CD14-positive monocyte (primary cell): Measurements from ENCODE around the gene SGCA. TPM values are rescaled to one million over a fixed set of nuclear protein-coding genes. Genes with fewer than 3 reads are reported as not detected.

Source experiments
- DNase-seq, 3 donors: peaks; one replicate each; pipeline ENCODE4 v3.0.0-alpha.2; 2011 to 2022
- H2AFZ ChIP-seq: 2 replicates; pipeline ENCODE4 v1.6.0; 2012; ENCODE audit warnings: mild to moderate bottlenecking, low read depth, low read length, inconsistent platforms; ENCODE audit not compliant: insufficient read depth, poor library complexity, severe bottlenecking
- H3K27ac ChIP-seq, 2 donors: 1 replicate in 1 of 2; 2 replicates in 1 of 2; pipeline ENCODE4 v1.5.1; 2012 to 2013; ENCODE audit warnings: low read length in 2 of 2, control low read depth in 1 of 2, inconsistent platforms in 1 of 2, low read depth in 1 of 2, mild to moderate bottlenecking in 1 of 2
- H3K27me3 ChIP-seq, 2 donors: one replicate each; pipeline versions ENCODE4 v1.6.0 to v1.6.1; 2011 to 2013; ENCODE audit warnings: low read length in 2 of 2; ENCODE audit not compliant: control insufficient read depth in 2 of 2, insufficient read depth in 2 of 2
- H3K36me3 ChIP-seq, 2 donors: replicated peaks in 1 of 2; 1 replicate in 1 of 2; 2 replicates in 1 of 2; pipeline versions ENCODE4 v1.5.1 to v1.6.1; 2012 to 2013; ENCODE audit warnings: low read length in 2 of 2, control low read depth in 1 of 2, inconsistent platforms in 1 of 2, mild to moderate bottlenecking in 1 of 2; ENCODE audit not compliant: insufficient read depth in 2 of 2, control insufficient read depth in 1 of 2
- H3K4me1 ChIP-seq, 2 donors: 1 replicate in 1 of 2; 2 replicates in 1 of 2; pipeline versions ENCODE4 v1.5.1 to v1.6.1; 2012 to 2013; ENCODE audit warnings: low read length in 2 of 2, control low read depth in 1 of 2, inconsistent platforms in 1 of 2, mild to moderate bottlenecking in 1 of 2, moderate library complexity in 1 of 2; ENCODE audit not compliant: insufficient read depth in 2 of 2, control insufficient read depth in 1 of 2
- H3K4me2 ChIP-seq: replicated peaks from 2 replicates; pipeline ENCODE3; 2012; ENCODE audit warnings: low read length, moderate library complexity, mild to moderate bottlenecking; ENCODE audit not compliant: poor library complexity, severe bottlenecking; ENCODE audit errors: extremely low read depth
- H3K4me3 ChIP-seq, 3 experiments: fragments of 200-600 bp in 1 of 3; sonication (generic) in 1 of 3; replicated peaks in 1 of 3; 1 replicate in 2 of 3; 2 replicates in 1 of 3; pipeline ENCODE4 v1.5.1; 2011 to 2013; ENCODE audit warnings: low read length in 3 of 3, mild to moderate bottlenecking in 3 of 3, control low read depth in 2 of 3, low read depth in 2 of 3, inconsistent platforms in 1 of 3, moderate library complexity in 1 of 3
- H3K79me2 ChIP-seq: 2 replicates; pipeline ENCODE4 v1.6.0; 2012; ENCODE audit warnings: mild to moderate bottlenecking, control low read depth, inconsistent platforms, low read length, moderate library complexity; ENCODE audit not compliant: insufficient read depth
- H3K9ac ChIP-seq: 2 replicates; pipeline ENCODE4 v1.6.0; 2017; ENCODE audit warnings: low read length, mild to moderate bottlenecking; ENCODE audit not compliant: insufficient read depth, poor library complexity, severe bottlenecking
- H3K9me3 ChIP-seq, 2 donors: replicated peaks in 1 of 2; 1 replicate in 1 of 2; 2 replicates in 1 of 2; pipeline versions ENCODE4 v1.5.1 to v1.6.1; 2012 to 2013; ENCODE audit warnings: low read length in 2 of 2, control low read depth in 1 of 2; ENCODE audit not compliant: control insufficient read depth in 1 of 2, insufficient read depth in 1 of 2
- H4K20me1 ChIP-seq: 2 replicates; pipeline ENCODE4 v1.6.0; 2012; ENCODE audit warnings: mild to moderate bottlenecking, low read length, control low read depth, moderate library complexity; ENCODE audit not compliant: insufficient read depth
- H3K27ac Mint-ChIP-seq, 7 donors: one replicate each; pipeline ENCODE4 v1.8.0; 2020; ENCODE audit warnings: mild to moderate bottlenecking in 7 of 7, mixed read lengths in 7 of 7, moderate library complexity in 6 of 7, inconsistent platforms in 2 of 7
- H3K27me3 Mint-ChIP-seq, 3 donors: one replicate each; pipeline ENCODE4 v1.8.0; 2021 to 2022; ENCODE audit warnings: low read depth in 3 of 3, mild to moderate bottlenecking in 3 of 3, mixed read lengths in 3 of 3, moderate library complexity in 3 of 3, inconsistent platforms in 1 of 3
- H3K36me3 Mint-ChIP-seq, 2 donors: one replicate each; pipeline ENCODE4 v1.8.0; 2020; ENCODE audit warnings: mixed read lengths in 2 of 2, inconsistent platforms in 1 of 2, mild to moderate bottlenecking in 1 of 2
- H3K4me1 Mint-ChIP-seq: one replicate; pipeline ENCODE4 v1.8.0; 2020; ENCODE audit warnings: mild to moderate bottlenecking, mixed read lengths
- H3K4me3 Mint-ChIP-seq, 2 donors: one replicate each; pipeline ENCODE4 v1.8.0; 2020; ENCODE audit warnings: mild to moderate bottlenecking in 2 of 2, mixed read lengths in 2 of 2, moderate library complexity in 1 of 2
- H3K9me3 Mint-ChIP-seq, 7 donors: one replicate each; pipeline ENCODE4 v1.8.0; 2020 to 2022; ENCODE audit warnings: mixed read lengths in 7 of 7, mild to moderate bottlenecking in 6 of 7, moderate library complexity in 6 of 7, inconsistent platforms in 2 of 7
- WGBS: methylation state at CpG from one replicate; pipeline ENCODE4 v1.1.5; 2013; ENCODE audit warnings: missing lambda C conversion rate; ENCODE audit not compliant: insufficient coverage; 5-methylcytosine and 5-hydroxymethylcytosine counted together
- intact Hi-C, 2 donors: fragments of 100-400 bp; cut with micrococcal nuclease; formaldehyde crosslinking; loops; one replicate each; pipeline versions ENCODE4 v1.15.0 to v1.15.1; 2023
- polyA plus RNA-seq, 3 donors: library from polyadenylated mRNA; depleted of rRNA in 1 of 3; unstranded in 2 of 3; stranded (reverse) in 1 of 3; fragments of 300-500 nt in 2 of 3; fragments of >200 nt in 1 of 3; fragmentation: Illumina TruSeq in 2 of 3; gene quantifications; 1 replicate in 2 of 3; 2 replicates in 1 of 3; pipeline ENCODE4 v1.2.3, GENCODE V29; 2012 to 2021
- TF ChIP-seq, protein P1 (sequence below): fragments of 200-600 bp; IDR thresholded peaks from one replicate; pipeline ENCODE4 v1.8.0; 2022; ENCODE audit warnings: antibody characterized with exemption, mild to moderate bottlenecking

Gene SGCA
- polyA plus RNA-seq, 3 donors = 0.27 to 0.89 (median 0.53) TPM

DNA sequence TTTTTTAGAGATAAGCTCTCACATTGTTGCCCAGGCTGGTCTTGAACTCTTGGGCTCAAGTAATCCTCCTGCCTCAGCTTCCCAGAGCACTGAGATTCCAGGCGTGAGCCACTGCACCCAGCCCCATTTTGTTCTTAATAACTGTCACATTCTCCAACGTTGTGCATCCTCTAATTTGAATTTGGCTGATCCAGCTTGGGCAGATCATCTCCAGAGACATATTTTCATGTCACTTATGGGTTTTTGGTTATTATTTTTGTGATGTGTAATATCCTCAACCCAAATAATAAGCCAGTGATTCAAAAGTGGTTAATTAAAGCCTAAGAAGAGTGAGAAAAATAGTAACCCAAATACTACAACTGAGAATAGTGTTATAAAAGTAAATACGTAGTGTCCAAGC, 51.8 kb downstream of the SGCA start:
- no peak for DNase-seq
- H3K4me1 ChIP-seq = peaks cover 19 to 21% of the 10 kb centered on the region in 2 donors
- Mint-ChIP-seq H3K4me1 (peaks cover 26% of the 10 kb centered on the region), H3K9me3 (peaks cover 0 to 2% (median 0%) of the 10 kb centered on the region in 7 donors), H3K4me3 (no peak overlapping the region), H3K27me3 (peaks cover 3 to 8% (median 4%) of the 10 kb centered on the region in 3 donors), H3K27ac (no peak overlapping the region), H3K36me3 (no peaks in the 10 kb centered on the region)
- H3K79me2 ChIP-seq = no peaks in the 10 kb centered on the region
- 75% methylated on average over 1 of the region's 3 CpGs for WGBS
- intact Hi-C loops = no loop called here
- H4K20me1 ChIP-seq = no peaks in the 10 kb centered on the region
- H3K27ac ChIP-seq = no peak overlapping the region
- no peaks in the 10 kb centered on the region for H3K9me3 ChIP-seq
- H3K27me3 ChIP-seq = no peaks in the 10 kb centered on the region
- TF ChIP-seq, protein P1, sequence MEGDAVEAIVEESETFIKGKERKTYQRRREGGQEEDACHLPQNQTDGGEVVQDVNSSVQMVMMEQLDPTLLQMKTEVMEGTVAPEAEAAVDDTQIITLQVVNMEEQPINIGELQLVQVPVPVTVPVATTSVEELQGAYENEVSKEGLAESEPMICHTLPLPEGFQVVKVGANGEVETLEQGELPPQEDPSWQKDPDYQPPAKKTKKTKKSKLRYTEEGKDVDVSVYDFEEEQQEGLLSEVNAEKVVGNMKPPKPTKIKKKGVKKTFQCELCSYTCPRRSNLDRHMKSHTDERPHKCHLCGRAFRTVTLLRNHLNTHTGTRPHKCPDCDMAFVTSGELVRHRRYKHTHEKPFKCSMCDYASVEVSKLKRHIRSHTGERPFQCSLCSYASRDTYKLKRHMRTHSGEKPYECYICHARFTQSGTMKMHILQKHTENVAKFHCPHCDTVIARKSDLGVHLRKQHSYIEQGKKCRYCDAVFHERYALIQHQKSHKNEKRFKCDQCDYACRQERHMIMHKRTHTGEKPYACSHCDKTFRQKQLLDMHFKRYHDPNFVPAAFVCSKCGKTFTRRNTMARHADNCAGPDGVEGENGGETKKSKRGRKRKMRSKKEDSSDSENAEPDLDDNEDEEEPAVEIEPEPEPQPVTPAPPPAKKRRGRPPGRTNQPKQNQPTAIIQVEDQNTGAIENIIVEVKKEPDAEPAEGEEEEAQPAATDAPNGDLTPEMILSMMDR = no peak
- H3K4me3 ChIP-seq = no peak overlapping the region
- no peak overlapping the region for H3K4me2 ChIP-seq
- no peak overlapping the region for H2AFZ ChIP-seq
- no peaks in the 10 kb centered on the region for H3K36me3 ChIP-seq
- H3K9ac ChIP-seq = no peak overlapping the region

DNA sequence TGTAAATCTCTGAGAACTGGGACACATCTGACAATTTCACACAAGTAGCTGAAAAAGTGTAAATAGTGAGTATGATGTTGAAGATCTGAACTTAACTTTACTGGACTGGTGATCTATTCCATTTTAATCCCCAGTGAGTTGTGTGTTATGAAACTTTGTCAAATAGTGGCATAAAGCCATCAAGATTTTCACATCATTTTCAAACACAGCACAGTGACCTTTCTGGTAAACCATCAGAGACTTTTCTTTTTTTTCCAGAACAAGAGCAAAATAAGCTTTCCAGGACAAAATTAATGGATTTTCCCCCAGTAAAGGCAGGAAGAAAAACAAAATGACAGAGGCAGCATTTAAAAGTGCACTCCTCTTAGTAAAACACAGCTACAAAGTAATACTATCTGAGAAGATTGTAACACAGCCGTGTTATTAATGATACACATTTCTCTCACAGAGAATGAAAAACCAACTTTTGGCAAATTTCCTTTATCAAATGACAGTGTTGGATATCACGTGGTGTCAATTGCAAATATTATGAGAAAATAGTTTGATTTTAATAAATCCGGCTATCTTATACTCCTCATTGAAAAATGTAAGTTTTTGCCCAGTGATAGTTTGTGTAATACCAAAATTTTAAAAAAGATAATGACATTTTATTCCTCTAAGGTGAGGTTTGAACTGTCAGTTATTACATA, 52.4 kb downstream of the SGCA start:
- H3K4me1 Mint-ChIP-seq = peaks cover 25% of the 10 kb centered on the region
- WGBS = no CpG with 5 or more reads among the region's 3 CpGs
- no peaks in the 10 kb centered on the region for H3K9me3 ChIP-seq
- H2AFZ ChIP-seq = no peak overlapping the region
- no peak overlapping the region for H3K9ac ChIP-seq
- peaks cover 20 to 27% of the 10 kb centered on the region in 2 donors for H3K4me1 ChIP-seq
- no peak overlapping the region for H3K27ac ChIP-seq
- H3K27ac Mint-ChIP-seq = peak overlapping the region in 1 of 7 donors; percentile 14
- no peaks in the 10 kb centered on the region for H3K36me3 Mint-ChIP-seq
- no peak overlapping the region for H3K4me3 ChIP-seq
- H3K4me2 ChIP-seq = no peak overlapping the region
- H3K36me3 ChIP-seq = no peaks in the 10 kb centered on the region
- H3K4me3 Mint-ChIP-seq = no peak overlapping the region
- no peaks in the 10 kb centered on the region for H4K20me1 ChIP-seq
- H3K27me3 Mint-ChIP-seq = peaks cover 3 to 8% (median 4%) of the 10 kb centered on the region in 3 donors
- H3K9me3 Mint-ChIP-seq = peaks cover 0 to 2% (median 0%) of the 10 kb centered on the region in 7 donors
- intact Hi-C loops = no loop called here
- no peak for DNase-seq
- no peaks in the 10 kb centered on the region for H3K27me3 ChIP-seq
- H3K79me2 ChIP-seq = no peaks in the 10 kb centered on the region
- TF ChIP-seq, protein P1 = no peak
